ENCODE measurements around the gene ZNF618.

DNA sequence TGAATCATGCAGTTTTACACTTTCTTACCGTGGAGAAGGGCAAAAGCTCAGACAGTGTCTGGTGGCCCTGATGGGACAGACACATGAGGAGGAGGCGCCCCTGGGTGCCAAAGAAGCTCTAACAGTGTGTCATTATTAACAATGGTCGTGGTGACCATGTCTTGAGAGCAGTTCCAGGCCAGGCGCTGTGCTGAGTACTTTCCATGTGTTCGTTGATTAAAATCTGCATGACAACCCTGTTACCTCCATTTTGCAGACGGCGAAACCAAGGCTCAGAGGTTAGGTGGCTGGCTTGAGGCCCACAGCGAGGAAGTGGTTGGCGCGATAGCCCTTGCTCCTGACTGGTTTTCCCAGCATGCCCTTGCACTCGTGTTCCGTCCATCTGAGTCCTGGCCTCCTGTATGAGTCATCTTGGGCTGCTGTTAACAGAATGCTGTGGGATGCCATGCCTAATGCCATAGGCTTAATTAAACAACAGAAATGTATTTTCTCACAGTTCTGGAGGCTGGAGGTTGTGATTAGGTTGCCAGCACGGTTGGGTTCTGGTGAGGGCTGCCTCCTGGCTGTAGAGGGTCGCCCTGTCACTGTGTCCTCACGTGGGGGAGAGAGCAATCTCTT lies 110.0 kb downstream of the ZNF618 start:
- TF ChIP-seq, protein P1, sequence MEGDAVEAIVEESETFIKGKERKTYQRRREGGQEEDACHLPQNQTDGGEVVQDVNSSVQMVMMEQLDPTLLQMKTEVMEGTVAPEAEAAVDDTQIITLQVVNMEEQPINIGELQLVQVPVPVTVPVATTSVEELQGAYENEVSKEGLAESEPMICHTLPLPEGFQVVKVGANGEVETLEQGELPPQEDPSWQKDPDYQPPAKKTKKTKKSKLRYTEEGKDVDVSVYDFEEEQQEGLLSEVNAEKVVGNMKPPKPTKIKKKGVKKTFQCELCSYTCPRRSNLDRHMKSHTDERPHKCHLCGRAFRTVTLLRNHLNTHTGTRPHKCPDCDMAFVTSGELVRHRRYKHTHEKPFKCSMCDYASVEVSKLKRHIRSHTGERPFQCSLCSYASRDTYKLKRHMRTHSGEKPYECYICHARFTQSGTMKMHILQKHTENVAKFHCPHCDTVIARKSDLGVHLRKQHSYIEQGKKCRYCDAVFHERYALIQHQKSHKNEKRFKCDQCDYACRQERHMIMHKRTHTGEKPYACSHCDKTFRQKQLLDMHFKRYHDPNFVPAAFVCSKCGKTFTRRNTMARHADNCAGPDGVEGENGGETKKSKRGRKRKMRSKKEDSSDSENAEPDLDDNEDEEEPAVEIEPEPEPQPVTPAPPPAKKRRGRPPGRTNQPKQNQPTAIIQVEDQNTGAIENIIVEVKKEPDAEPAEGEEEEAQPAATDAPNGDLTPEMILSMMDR (IDR thresholded peaks at IDR 0.05), result no peak
- TF ChIP-seq POLR2A (IDR thresholded peaks at IDR 0.05), result no peak

Data from esophagus squamous epithelium (tissue), 4 donors.